ENCODE data around the gene PMAIP1. TPM values are rescaled to one million over a fixed set of nuclear protein-coding genes. Genes with fewer than 3 reads are reported as not detected.

The PMAIP1 gene
- total RNA-seq, 4 donors from 2014 or later, result 0.94 to 2.5 (median 1.4) TPM; not detected in 1

GRCh38 chr18:59928201-59928600 is 28.4 kb downstream of the PMAIP1 start:
- H3K4me3 ChIP-seq, result no peak overlapping the region
- no peak for TF ChIP-seq CTCF (IDR thresholded peaks at IDR 0.05)
- no peak for TF ChIP-seq POLR2A (IDR thresholded peaks at IDR 0.05)
- no peaks in the 10 kb centered on the region for H3K9me3 ChIP-seq
- no peak for DNase-seq
- no peaks in the 10 kb centered on the region for H3K27me3 ChIP-seq
- no peaks in the 10 kb centered on the region for H3K4me1 ChIP-seq
- no peaks in the 10 kb centered on the region for H3K36me3 ChIP-seq
- no peak overlapping the region for H3K27ac ChIP-seq

- no peaks in the 10 kb centered on the region for H3K4me1 ChIP-seq
- H3K27me3 ChIP-seq, result no peaks in the 10 kb centered on the region
- H3K27ac ChIP-seq, result no peak overlapping the region
- no peaks in the 10 kb centered on the region for H3K9me3 ChIP-seq
- DNase-seq, result no peak
- H3K4me3 ChIP-seq, result no peak overlapping the region
- no peaks in the 10 kb centered on the region for H3K36me3 ChIP-seq
- TF ChIP-seq POLR2A (IDR thresholded peaks at IDR 0.05), result no peak
- no peak for TF ChIP-seq CTCF (IDR thresholded peaks at IDR 0.05)
Observed at GRCh38 chr18:59929621-59930295, 30.0 kb downstream of the PMAIP1 start.

GRCh38 chr18:59932401-59932800 is 32.6 kb downstream of the PMAIP1 start:
- Histone ChIP-seq H3K27me3 (no peaks in the 10 kb centered on the region), H3K36me3 (no peaks in the 10 kb centered on the region)
- TF ChIP-seq CTCF (IDR thresholded peaks at IDR 0.05) (no peak), POLR2A (IDR thresholded peaks at IDR 0.05) (no peak)

DNA sequence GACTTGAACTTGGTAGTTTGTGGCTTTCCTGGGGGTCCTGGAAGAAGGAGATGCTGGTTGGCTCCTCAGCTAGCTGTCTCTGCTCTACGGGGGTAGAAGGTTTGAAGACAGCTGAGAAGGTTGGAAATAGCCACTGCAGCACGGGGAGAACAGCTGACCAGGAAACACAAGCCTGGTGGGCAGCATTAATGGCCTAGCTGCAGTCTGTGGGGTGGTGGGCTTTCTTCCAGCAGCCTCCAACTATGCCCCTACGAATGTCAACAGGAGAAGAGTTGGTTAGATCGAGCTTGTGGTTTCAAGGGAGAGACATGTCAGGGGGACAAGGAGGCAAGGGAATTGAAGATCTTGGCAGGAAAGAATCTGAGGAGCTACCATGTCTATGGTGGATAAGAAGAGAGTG is 38.9 kb downstream of the PMAIP1 start:
- Histone ChIP-seq H3K27ac (no peak overlapping the region), H3K4me1 (no peaks in the 10 kb centered on the region), H3K9me3 (no peaks in the 10 kb centered on the region), H3K27me3 (no peaks in the 10 kb centered on the region), H3K4me3 (no peak overlapping the region), H3K36me3 (no peaks in the 10 kb centered on the region)
- no peak for DNase-seq
- TF ChIP-seq POLR2A (IDR thresholded peaks at IDR 0.05) (no peak), CTCF (IDR thresholded peaks at IDR 0.05) (no peak)

More at GRCh38 chr18:59932401-59932800, 32.6 kb downstream of the PMAIP1 start:
- no peak overlapping the region for H3K27ac ChIP-seq
- no peak overlapping the region for H3K4me3 ChIP-seq
- no peaks in the 10 kb centered on the region for H3K4me1 ChIP-seq
- no peaks in the 10 kb centered on the region for H3K9me3 ChIP-seq
- DNase-seq, result no peak

DNA sequence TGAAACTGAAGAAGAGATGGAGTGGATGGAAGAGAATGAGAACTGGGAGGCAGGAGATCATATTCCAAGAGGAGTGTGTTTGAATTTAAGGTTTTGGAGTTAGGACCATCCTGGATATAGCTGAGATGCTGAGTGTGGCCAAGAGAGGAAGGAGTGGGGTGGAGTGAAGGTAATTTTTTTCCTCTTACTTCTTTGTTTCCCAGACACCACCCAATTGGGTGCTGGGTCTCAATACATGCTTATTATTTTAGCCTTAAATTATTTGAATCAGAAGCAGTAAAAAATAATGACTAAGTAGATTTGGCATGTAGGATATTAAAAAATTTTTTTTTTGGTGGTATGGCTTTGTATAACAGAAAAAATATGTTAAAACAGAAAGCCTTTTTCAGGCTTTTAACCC is 39.3 kb downstream of the PMAIP1 start:
- no peaks in the 10 kb centered on the region for H3K27me3 ChIP-seq
- no peaks in the 10 kb centered on the region for H3K9me3 ChIP-seq
- no peaks in the 10 kb centered on the region for H3K36me3 ChIP-seq
- no peak overlapping the region for H3K27ac ChIP-seq
- DNase-seq, result no peak
- no peak overlapping the region for H3K4me3 ChIP-seq
- no peaks in the 10 kb centered on the region for H3K4me1 ChIP-seq
- TF ChIP-seq POLR2A (IDR thresholded peaks at IDR 0.05) (no peak), CTCF (IDR thresholded peaks at IDR 0.05) (no peak)

GRCh38 chr18:59940068-59940467 is 40.3 kb downstream of the PMAIP1 start:
- Histone ChIP-seq H3K4me3 (no peak overlapping the region), H3K36me3 (no peaks in the 10 kb centered on the region), H3K27ac (no peak overlapping the region), H3K9me3 (no peaks in the 10 kb centered on the region), H3K4me1 (no peaks in the 10 kb centered on the region), H3K27me3 (no peaks in the 10 kb centered on the region)
- no peak for TF ChIP-seq POLR2A (IDR thresholded peaks at IDR 0.05)
- no peak for TF ChIP-seq CTCF (IDR thresholded peaks at IDR 0.05)
- DNase-seq, result no peak
